Fibroblast of lung (primary cell): ENCODE results near the gene ODAD3. TPM values are rescaled to one million over a fixed set of nuclear protein-coding genes. Genes with fewer than 3 reads are reported as not detected.
A peak's percentile ranks its signal among the peaks of the same experiment; 100 is the strongest.

Experiments used
- DNase-seq, 2 donors: peaks; one replicate each; pipeline versions ENCODE4 v3.0.0 to v3.0.0-alpha.2; 2010; ENCODE audit warnings: low read depth in 2 of 2
- H2AFZ ChIP-seq: 2 replicates; pipeline ENCODE4 v1.5.1; 2012; ENCODE audit warnings: low read length, control low read depth, inconsistent platforms
- H3K27ac ChIP-seq: 2 replicates; pipeline ENCODE4 v1.5.1; 2011; ENCODE audit warnings: low read length, control low read depth; ENCODE audit not compliant: insufficient read depth
- H3K27me3 ChIP-seq: 2 replicates; pipeline ENCODE4 v1.5.1; 2011; ENCODE audit warnings: mild to moderate bottlenecking, low read length; ENCODE audit not compliant: control insufficient read depth, insufficient read depth
- H3K36me3 ChIP-seq: 2 replicates; pipeline ENCODE4 v1.5.1; 2011; ENCODE audit warnings: low read length; ENCODE audit not compliant: control insufficient read depth, insufficient read depth
- H3K4me1 ChIP-seq: 2 replicates; pipeline ENCODE4 v1.5.1; 2011; ENCODE audit warnings: low read length; ENCODE audit not compliant: control insufficient read depth, insufficient read depth; ENCODE audit errors: extremely low read depth
- H3K4me2 ChIP-seq: 2 replicates; pipeline ENCODE4 v1.5.1; 2011; ENCODE audit warnings: low read length, control low read depth; ENCODE audit not compliant: insufficient read depth; ENCODE audit errors: extremely low read depth
- H3K4me3 ChIP-seq, 4 experiments: fragments of 200-600 bp in 1 of 4; sonication (generic) in 1 of 4; replicated peaks in 1 of 4; 2 replicates each; pipeline ENCODE4 v1.5.1; 2011 to 2016; ENCODE audit warnings: low read length in 4 of 4, low read depth in 3 of 4, mild to moderate bottlenecking in 3 of 4, control low read depth in 2 of 4, inconsistent platforms in 1 of 4, mixed read lengths in 1 of 4; ENCODE audit not compliant: insufficient read depth in 1 of 4; ENCODE audit errors: control extremely low read depth in 1 of 4
- H3K79me2 ChIP-seq: 2 replicates; pipeline ENCODE4 v1.5.1; 2012; ENCODE audit warnings: mild to moderate bottlenecking, low read length, inconsistent platforms; ENCODE audit not compliant: control insufficient read depth, insufficient read depth
- H3K9ac ChIP-seq: 2 replicates; pipeline ENCODE4 v1.5.1; 2011; ENCODE audit warnings: mild to moderate bottlenecking, low read length, control low read depth; ENCODE audit not compliant: insufficient read depth
- H3K9me3 ChIP-seq: 2 replicates; pipeline ENCODE4 v1.5.1; 2012; ENCODE audit warnings: low read depth, low read length; ENCODE audit not compliant: control insufficient read depth, insufficient read depth
- H4K20me1 ChIP-seq: 2 replicates; pipeline ENCODE4 v1.5.1; 2011; ENCODE audit warnings: low read length; ENCODE audit not compliant: control insufficient read depth, insufficient read depth; ENCODE audit errors: extremely low read depth
- EZH2 ChIP-seq: IDR thresholded peaks from 2 replicates; pipeline ENCODE4 v1.5.1; 2012; ENCODE audit warnings: low read length, control low read depth, mild to moderate bottlenecking; ENCODE audit errors: missing control alignments
- polyA plus RNA-seq, 2 donors: library from polyadenylated mRNA; depleted of rRNA in 1 of 2; stranded (reverse) in 1 of 2; unstranded in 1 of 2; fragments of >200 nt; gene quantifications; 2 replicates each; pipeline ENCODE4 v1.2.1, GENCODE V29; 2011 to 2012; ENCODE audit warnings: missing spikeins in 1 of 2
- total RNA-seq: library from RNA; depleted of rRNA; stranded (reverse); fragments of >200 nt; gene quantifications from 2 replicates; pipeline ENCODE4 v1.2.1, GENCODE V29; 2014
- TF ChIP-seq, protein P1 (sequence below), 2 donors: IDR thresholded peaks in 1 of 2; conservative IDR thresholded peaks in 1 of 2; 1 replicate in 1 of 2; 2 replicates in 1 of 2; pipeline ENCODE4 v1.5.1; 2011 to 2012; ENCODE audit warnings: low read length in 2 of 2, control low read depth in 1 of 2, inconsistent platforms in 1 of 2, low read depth in 1 of 2, mild to moderate bottlenecking in 1 of 2

ODAD3 gene
- total and polyA plus RNA-seq, 2 donors (not counting 1 experiment from before 2014, with no cell fraction given): 0.32 to 0.66 TPM

DNA sequence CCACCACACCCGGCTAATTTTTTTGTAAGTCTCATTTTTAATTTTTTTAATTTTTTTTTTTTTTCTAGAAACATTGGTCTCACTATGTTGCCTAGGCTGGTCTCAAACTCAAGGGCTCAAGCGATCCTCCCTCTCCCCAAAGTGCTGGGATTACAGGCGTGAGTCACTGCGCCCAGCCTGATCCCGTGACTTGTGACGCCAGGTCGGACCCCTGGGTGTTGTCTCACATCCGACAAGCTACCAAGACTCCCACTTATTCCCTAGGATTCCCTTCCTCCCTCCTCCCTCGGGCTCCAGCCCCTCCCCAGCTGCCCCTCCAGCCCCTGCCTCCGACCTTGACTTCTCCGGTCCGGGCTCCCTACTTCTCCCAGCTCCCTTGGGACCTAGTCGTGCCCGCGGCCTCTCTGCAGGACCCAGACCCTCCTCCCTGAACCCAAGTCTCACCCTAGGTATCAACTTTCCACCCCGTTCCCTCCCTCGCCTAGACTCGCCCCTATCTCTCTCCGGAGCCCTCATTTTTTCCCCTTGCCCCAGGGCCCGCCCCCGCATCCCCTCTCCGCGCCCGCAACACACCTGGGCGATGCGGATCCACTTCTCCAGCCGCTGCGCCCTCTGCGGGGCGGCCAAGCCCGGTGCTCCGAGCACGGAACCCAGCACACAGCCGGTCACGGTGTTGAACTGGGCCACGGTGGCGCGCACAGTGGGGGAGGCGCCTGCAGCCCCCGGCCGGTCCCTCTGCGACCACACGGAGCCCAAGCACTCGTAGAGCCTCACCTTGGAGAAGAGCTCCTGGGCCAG lies 28.9 kb downstream of the ODAD3 start:
- no peak for DNase-seq
- Histone ChIP-seq H3K4me2 (no peak overlapping the region), H3K36me3 (no peaks in the 10 kb centered on the region), H4K20me1 (no peaks in the 10 kb centered on the region), H3K4me3 (no peak overlapping the region), H3K27ac (no peak overlapping the region), H3K79me2 (no peaks in the 10 kb centered on the region), H2AFZ (no peak overlapping the region), H3K9me3 (no peaks in the 10 kb centered on the region), H3K27me3 (no peaks in the 10 kb centered on the region), H3K9ac (no peak overlapping the region), H3K4me1 (no peaks in the 10 kb centered on the region)
- no peak for TF ChIP-seq EZH2
- TF ChIP-seq, protein P1, sequence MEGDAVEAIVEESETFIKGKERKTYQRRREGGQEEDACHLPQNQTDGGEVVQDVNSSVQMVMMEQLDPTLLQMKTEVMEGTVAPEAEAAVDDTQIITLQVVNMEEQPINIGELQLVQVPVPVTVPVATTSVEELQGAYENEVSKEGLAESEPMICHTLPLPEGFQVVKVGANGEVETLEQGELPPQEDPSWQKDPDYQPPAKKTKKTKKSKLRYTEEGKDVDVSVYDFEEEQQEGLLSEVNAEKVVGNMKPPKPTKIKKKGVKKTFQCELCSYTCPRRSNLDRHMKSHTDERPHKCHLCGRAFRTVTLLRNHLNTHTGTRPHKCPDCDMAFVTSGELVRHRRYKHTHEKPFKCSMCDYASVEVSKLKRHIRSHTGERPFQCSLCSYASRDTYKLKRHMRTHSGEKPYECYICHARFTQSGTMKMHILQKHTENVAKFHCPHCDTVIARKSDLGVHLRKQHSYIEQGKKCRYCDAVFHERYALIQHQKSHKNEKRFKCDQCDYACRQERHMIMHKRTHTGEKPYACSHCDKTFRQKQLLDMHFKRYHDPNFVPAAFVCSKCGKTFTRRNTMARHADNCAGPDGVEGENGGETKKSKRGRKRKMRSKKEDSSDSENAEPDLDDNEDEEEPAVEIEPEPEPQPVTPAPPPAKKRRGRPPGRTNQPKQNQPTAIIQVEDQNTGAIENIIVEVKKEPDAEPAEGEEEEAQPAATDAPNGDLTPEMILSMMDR (conservative IDR thresholded peaks at IDR 0.05 in 1 of 2, IDR thresholded peaks at IDR 0.05 in 1 of 2; ENCODE audit: low read depth in 1 of 2, low read length in 2 of 2): peak; percentile 20 to 30

DNA sequence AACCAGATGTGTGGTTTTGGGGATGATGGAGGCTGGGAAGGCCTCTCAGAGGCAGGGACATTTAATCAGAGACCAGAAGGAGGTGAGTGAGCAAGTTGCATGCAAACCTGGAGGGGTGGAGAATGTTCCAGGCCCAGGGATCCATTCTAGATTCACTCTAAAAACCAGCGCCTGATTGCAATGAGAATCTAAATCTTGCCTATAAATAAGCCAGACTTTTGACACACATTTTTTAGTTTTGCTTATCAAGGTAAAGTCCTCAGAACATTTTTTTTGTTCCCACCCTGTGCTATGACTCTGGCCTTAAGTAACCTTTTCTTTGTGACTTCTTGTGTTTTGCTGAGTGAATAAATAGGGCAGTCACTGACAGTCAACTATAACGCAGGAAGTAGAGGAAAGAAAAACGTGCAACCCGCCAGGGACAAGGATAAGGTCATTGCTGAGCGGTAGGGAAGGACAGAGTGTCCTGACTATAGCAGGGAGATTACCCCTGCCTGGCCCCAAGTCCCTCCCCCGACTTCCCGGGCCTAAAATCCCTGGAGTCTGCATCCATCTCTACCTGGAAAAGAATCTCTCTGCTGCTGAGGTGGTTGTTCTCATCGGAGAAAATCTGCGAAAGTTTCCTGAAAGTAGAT lies 30.2 kb downstream of the ODAD3 start:
- TF ChIP-seq, protein P1 (conservative IDR thresholded peaks at IDR 0.05 in 1 of 2, IDR thresholded peaks at IDR 0.05 in 1 of 2; ENCODE audit: low read depth in 1 of 2, low read length in 2 of 2): no peak
- TF ChIP-seq EZH2: no peak
- H3K4me3 ChIP-seq: no peak overlapping the region
- H3K4me2 ChIP-seq: no peak overlapping the region
- H4K20me1 ChIP-seq: no peaks in the 10 kb centered on the region
- H3K27me3 ChIP-seq: no peaks in the 10 kb centered on the region
- H3K9ac ChIP-seq: no peak overlapping the region
- no peaks in the 10 kb centered on the region for H3K4me1 ChIP-seq
- H3K9me3 ChIP-seq: no peaks in the 10 kb centered on the region
- no peak overlapping the region for H2AFZ ChIP-seq
- no peak overlapping the region for H3K27ac ChIP-seq
- no peaks in the 10 kb centered on the region for H3K79me2 ChIP-seq
- no peaks in the 10 kb centered on the region for H3K36me3 ChIP-seq
- no peak for DNase-seq

DNA sequence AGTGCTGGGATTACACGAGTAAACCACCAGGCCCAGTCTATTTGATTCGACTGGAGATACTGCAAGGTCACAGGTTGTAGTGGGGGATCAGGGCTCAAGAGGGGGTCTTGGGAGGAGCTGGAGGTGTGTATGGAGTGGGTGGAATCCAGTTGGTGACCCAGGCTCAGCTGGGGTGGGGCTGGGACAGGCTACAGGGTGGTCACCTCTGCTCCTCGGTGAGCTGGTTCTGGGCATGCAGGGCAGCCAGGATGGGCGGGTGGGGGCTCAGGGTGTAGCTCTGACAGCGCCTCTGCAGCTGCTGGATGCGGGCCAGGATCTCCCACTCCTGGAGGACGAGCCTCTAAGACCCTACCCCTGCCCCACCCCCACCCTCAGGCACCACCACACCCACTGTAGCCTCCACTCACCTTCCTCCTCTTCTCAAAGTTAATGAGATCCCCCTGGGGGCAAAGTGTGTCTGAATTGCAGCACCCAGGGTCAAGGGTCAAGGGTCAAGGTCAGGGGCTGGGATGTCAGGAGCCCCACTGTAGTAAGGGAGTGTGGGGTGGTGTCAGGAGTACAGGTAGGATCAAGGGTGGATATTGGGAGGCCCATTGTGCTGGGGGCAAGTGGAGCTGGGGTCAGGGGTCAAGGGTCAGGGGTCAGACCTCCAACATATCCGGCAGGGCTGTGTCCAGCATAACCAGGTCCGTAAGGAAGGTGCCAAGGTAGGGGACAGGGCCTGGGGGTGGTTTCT lies 32.9 kb downstream of the ODAD3 start:
- Histone ChIP-seq H3K27me3 (no peaks in the 10 kb centered on the region), H3K4me3 (no peak overlapping the region), H2AFZ (no peak overlapping the region), H3K4me2 (no peak overlapping the region), H3K9ac (no peak overlapping the region), H3K27ac (no peak overlapping the region), H3K36me3 (no peaks in the 10 kb centered on the region), H3K9me3 (no peaks in the 10 kb centered on the region), H3K79me2 (no peaks in the 10 kb centered on the region), H3K4me1 (no peaks in the 10 kb centered on the region), H4K20me1 (no peaks in the 10 kb centered on the region)
- TF ChIP-seq EZH2: no peak
- TF ChIP-seq, protein P1 (conservative IDR thresholded peaks at IDR 0.05 in 1 of 2, IDR thresholded peaks at IDR 0.05 in 1 of 2; ENCODE audit: low read depth in 1 of 2, low read length in 2 of 2): no peak
- no peak for DNase-seq
